GM21515 (cell line): ENCODE data around the gene CPED1.
"Not testable (repeated sequence)": the region's sequence is repeated elsewhere in the genome, so short reads cannot be mapped to it uniquely, and the experiment has no call there.

Source experiments
- ATAC-seq: cut with Tn5 transposase; IDR thresholded peaks from one replicate; pipeline ENCODE4 v1.9.1; 2021; ENCODE audit not compliant: unreplicated experiment

The CPED1 gene

GRCh38 chr7:121016966-121017365 is 28.5 kb downstream of the CPED1 start:
- no peak for ATAC-seq

- no peak for ATAC-seq
Measured at GRCh38 chr7:121017586-121017985, 29.1 kb downstream of the CPED1 start.

GRCh38 chr7:121019018-121019417 is 30.5 kb downstream of the CPED1 start:
- ATAC-seq: no peak

GRCh38 chr7:121020249-121020988 is 31.9 kb downstream of the CPED1 start:
- no peak for ATAC-seq

GRCh38 chr7:121020989-121021969 is 32.8 kb downstream of the CPED1 start:
- no peak for ATAC-seq

GRCh38 chr7:121023194-121023593 is 34.7 kb downstream of the CPED1 start:
- no peak for ATAC-seq

- no peak for ATAC-seq
Measured at GRCh38 chr7:121023683-121024511, 35.4 kb downstream of the CPED1 start.

- no peak for ATAC-seq
Measured at GRCh38 chr7:121024611-121025010, 36.1 kb downstream of the CPED1 start.

- ATAC-seq: no peak
Measured at GRCh38 chr7:121026159-121026558, 37.6 kb downstream of the CPED1 start.

- ATAC-seq: no peak
Measured at GRCh38 chr7:121026577-121027111, 38.1 kb downstream of the CPED1 start.

GRCh38 chr7:121027761-121028669 is 39.5 kb downstream of the CPED1 start:
- no peak for ATAC-seq

GRCh38 chr7:121029302-121029701 is 40.8 kb downstream of the CPED1 start:
- no peak for ATAC-seq

GRCh38 chr7:121030308-121030707 is 41.8 kb downstream of the CPED1 start:
- no peak for ATAC-seq

GRCh38 chr7:121032645-121033460 is 44.3 kb downstream of the CPED1 start:
- ATAC-seq: no peak

- ATAC-seq: no peak
Measured at GRCh38 chr7:121034929-121035328, 46.4 kb downstream of the CPED1 start.

- ATAC-seq: not testable (repeated sequence)
Measured at GRCh38 chr7:121036776-121037175, 48.3 kb downstream of the CPED1 start.

- not testable (repeated sequence) for ATAC-seq
Measured at GRCh38 chr7:121037329-121037728, 48.8 kb downstream of the CPED1 start.

- no peak for ATAC-seq
Measured at GRCh38 chr7:121037957-121038716, 49.6 kb downstream of the CPED1 start.
